CD4-positive, CD25-positive, alpha-beta regulatory T cell (primary cell): ENCODE data around the gene HOXA13. TPM values are rescaled to one million over a fixed set of nuclear protein-coding genes. Genes with fewer than 3 reads are reported as not detected.

Experiments
- ATAC-seq, 2 donors: fragments of 150-1000 bp; cut with Tn5 transposase; one replicate each; pipeline ENCODE4 v1.10.0; 2021; ENCODE audit warnings: low read depth in 2 of 2, moderate number of reproducible peaks in 2 of 2, moderate library complexity in 1 of 2
- DNase-seq, 3 donors: peaks; one replicate each; pipeline versions ENCODE4 v3.0.0 to v3.0.0-alpha.2; 2012 to 2022; ENCODE audit warnings: mixed read lengths in 1 of 3
- H3K27ac ChIP-seq: one replicate; pipeline ENCODE4 v1.7.0; 2013; ENCODE audit warnings: mild to moderate bottlenecking, low read length; ENCODE audit not compliant: insufficient read depth, poor library complexity, severe bottlenecking
- H3K27me3 ChIP-seq: one replicate; pipeline ENCODE4 v1.7.0; 2013; ENCODE audit warnings: low read length; ENCODE audit not compliant: control insufficient read depth, insufficient read depth
- H3K36me3 ChIP-seq: one replicate; pipeline ENCODE4 v1.7.0; 2013; ENCODE audit warnings: mild to moderate bottlenecking, low read length, moderate library complexity; ENCODE audit not compliant: control insufficient read depth, insufficient read depth
- H3K4me1 ChIP-seq: 2 replicates; pipeline ENCODE4 v1.7.0; 2013; ENCODE audit warnings: mild to moderate bottlenecking, low read length; ENCODE audit not compliant: insufficient read depth, control insufficient read depth, poor library complexity, severe bottlenecking
- H3K4me3 ChIP-seq: one replicate; pipeline ENCODE4 v1.7.0; 2013; ENCODE audit warnings: low read depth, mild to moderate bottlenecking, low read length, moderate library complexity
- H3K9me3 ChIP-seq, 2 experiments: 1 replicate in 1 of 2; 2 replicates in 1 of 2; pipeline ENCODE4 v1.7.0; 2013; ENCODE audit warnings: low read length in 2 of 2, mild to moderate bottlenecking in 1 of 2, moderate library complexity in 1 of 2; ENCODE audit not compliant: control insufficient read depth in 2 of 2
- H3K27ac Mint-ChIP-seq, 3 donors: one replicate each; pipeline ENCODE4 v1.8.0; 2020 to 2022; ENCODE audit warnings: mild to moderate bottlenecking in 3 of 3, mixed read lengths in 3 of 3, moderate library complexity in 2 of 3
- H3K27me3 Mint-ChIP-seq: one replicate; pipeline ENCODE4 v1.8.0; 2022; ENCODE audit warnings: mild to moderate bottlenecking, mixed read lengths
- H3K36me3 Mint-ChIP-seq: one replicate; pipeline ENCODE4 v1.8.0; 2020; ENCODE audit warnings: mixed read lengths
- H3K4me1 Mint-ChIP-seq, 4 donors: one replicate each; pipeline ENCODE4 v1.8.0; 2020 to 2022; ENCODE audit warnings: mixed read lengths in 4 of 4, mild to moderate bottlenecking in 1 of 4
- H3K4me3 Mint-ChIP-seq, 4 donors: one replicate each; pipeline ENCODE4 v1.8.0; 2020 to 2022; ENCODE audit warnings: mild to moderate bottlenecking in 4 of 4, mixed read lengths in 4 of 4, moderate library complexity in 3 of 4
- H3K9me3 Mint-ChIP-seq, 7 donors: one replicate each; pipeline ENCODE4 v1.8.0; 2020 to 2022; ENCODE audit warnings: mixed read lengths in 7 of 7, mild to moderate bottlenecking in 3 of 7, moderate library complexity in 2 of 7
- polyA plus RNA-seq, 4 donors: library from polyadenylated mRNA; unstranded; fragments of 300-500 nt; fragmentation: Illumina TruSeq; gene quantifications; one replicate each; pipeline ENCODE4 v1.2.3, GENCODE V29; 2021
- total RNA-seq: library from RNA; stranded (reverse); gene quantifications from one replicate; pipeline ENCODE4 v1.2.3, GENCODE V29; 2022

The HOXA13 gene
- total and polyA plus RNA-seq, 5 donors from 2014 or later: not detected

GRCh38 chr7:27185854-27186667, 13.8 kb downstream of the HOXA13 start:
- Histone ChIP-seq H3K4me1 (peaks cover 52% of the 10 kb centered on the region), H3K27ac (no peak overlapping the region), H3K27me3 (peaks cover 57% of the 10 kb centered on the region), H3K4me3 (no peak overlapping the region), H3K9me3 (peaks cover 3 to 7% of the 10 kb centered on the region in 2 experiments), H3K36me3 (no peaks in the 10 kb centered on the region)
- peak overlapping the region; percentile 78 to 90 (median 82) for H3K4me3 Mint-ChIP-seq
- no peak for ATAC-seq
- no peak for DNase-seq
- peaks cover 0 to 15% (median 0%) of the 10 kb centered on the region in 7 donors for H3K9me3 Mint-ChIP-seq
- peak overlapping the region in 2 of 3 donors; percentile 57 to 89 for H3K27ac Mint-ChIP-seq
- H3K4me1 Mint-ChIP-seq: peaks cover 15 to 69% (median 43%) of the 10 kb centered on the region in 4 donors
- peaks cover 97% of the 10 kb centered on the region for H3K27me3 Mint-ChIP-seq
- H3K36me3 Mint-ChIP-seq: no peaks in the 10 kb centered on the region

GRCh38 chr7:27185013-27185853, 14.7 kb downstream of the HOXA13 start, which contains the start of gene HOXA11:
Gene HOXA11, minus strand, starts transcription at chr7:27185232. Its CDS starts 88 bp downstream, at chr7:27185144.
- Histone ChIP-seq H3K4me1 (peaks cover 52% of the 10 kb centered on the region), H3K9me3 (peaks cover 3 to 7% of the 10 kb centered on the region in 2 experiments), H3K27me3 (peaks cover 49% of the 10 kb centered on the region), H3K36me3 (no peaks in the 10 kb centered on the region), H3K4me3 (peak within 1 kb of the TSS; percentile 37), H3K27ac (no peak within 1 kb of the TSS)
- ATAC-seq (peak in 1 of 2 donors; percentile 8), DNase-seq (no peak)
- H3K4me3 Mint-ChIP-seq: peak within 1 kb of the TSS; percentile 81 to 91 (median 87)
- no peaks in the 10 kb centered on the region for H3K36me3 Mint-ChIP-seq
- peaks cover 0 to 15% (median 0%) of the 10 kb centered on the region in 7 donors for H3K9me3 Mint-ChIP-seq
- H3K27me3 Mint-ChIP-seq: peaks cover 95% of the 10 kb centered on the region
- H3K4me1 Mint-ChIP-seq: peaks cover 15 to 67% (median 43%) of the 10 kb centered on the region in 4 donors
- H3K27ac Mint-ChIP-seq: peak within 1 kb of the TSS; percentile 34 to 57 (median 57)

GRCh38 chr7:27184337-27185012, 15.4 kb downstream of the HOXA13 start:
- no peaks in the 10 kb centered on the region for H3K36me3 ChIP-seq
- peak overlapping the region; percentile 37 for H3K4me3 ChIP-seq
- Mint-ChIP-seq H3K4me3 (peak overlapping the region; percentile 81 to 91 (median 87)), H3K4me1 (peaks cover 15 to 66% (median 43%) of the 10 kb centered on the region in 4 donors), H3K36me3 (no peaks in the 10 kb centered on the region), H3K9me3 (peaks cover 0 to 15% (median 0%) of the 10 kb centered on the region in 7 donors), H3K27ac (peak overlapping the region in 1 of 3 donors; percentile 57), H3K27me3 (peaks cover 95% of the 10 kb centered on the region)
- H3K9me3 ChIP-seq: peaks cover 3 to 7% of the 10 kb centered on the region in 2 experiments
- no peak overlapping the region for H3K27ac ChIP-seq
- H3K4me1 ChIP-seq: peaks cover 57% of the 10 kb centered on the region
- DNase-seq (peak in 1 of 3 donors; percentile 38), ATAC-seq (no peak)
- H3K27me3 ChIP-seq: peaks cover 42% of the 10 kb centered on the region

GRCh38 chr7:27183682-27184336, 16.1 kb downstream of the HOXA13 start:
- DNase-seq (no peak), ATAC-seq (no peak)
- no peaks in the 10 kb centered on the region for H3K36me3 Mint-ChIP-seq
- peaks cover 93% of the 10 kb centered on the region for H3K27me3 Mint-ChIP-seq
- peaks cover 51% of the 10 kb centered on the region for H3K4me1 ChIP-seq
- H3K4me1 Mint-ChIP-seq: peaks cover 14 to 61% (median 43%) of the 10 kb centered on the region in 4 donors
- peaks cover 3 to 7% of the 10 kb centered on the region in 2 experiments for H3K9me3 ChIP-seq
- peak overlapping the region; percentile 21 to 73 (median 44) for H3K4me3 Mint-ChIP-seq
- peak overlapping the region in 1 of 3 donors; percentile 32 for H3K27ac Mint-ChIP-seq
- H3K9me3 Mint-ChIP-seq: peaks cover 0 to 16% (median 0%) of the 10 kb centered on the region in 7 donors
- H3K27ac ChIP-seq: no peak overlapping the region
- H3K36me3 ChIP-seq: no peaks in the 10 kb centered on the region
- peak overlapping the region; percentile 32 for H3K4me3 ChIP-seq
- peaks cover 46% of the 10 kb centered on the region for H3K27me3 ChIP-seq

GRCh38 chr7:27182861-27183681, 16.8 kb downstream of the HOXA13 start:
- peaks cover 9 to 54% (median 36%) of the 10 kb centered on the region in 4 donors for H3K4me1 Mint-ChIP-seq
- no peak overlapping the region for H3K27ac Mint-ChIP-seq
- no peak for DNase-seq
- no peak overlapping the region for H3K27ac ChIP-seq
- peaks cover 50% of the 10 kb centered on the region for H3K27me3 ChIP-seq
- no peaks in the 10 kb centered on the region for H3K36me3 ChIP-seq
- H3K27me3 Mint-ChIP-seq: peaks cover 93% of the 10 kb centered on the region
- H3K4me3 ChIP-seq: no peak overlapping the region
- no peaks in the 10 kb centered on the region for H3K36me3 Mint-ChIP-seq
- H3K4me1 ChIP-seq: peaks cover 43% of the 10 kb centered on the region
- H3K9me3 Mint-ChIP-seq: peaks cover 0 to 12% (median 0%) of the 10 kb centered on the region in 7 donors
- peak overlapping the region in 3 of 4 donors; percentile 9 to 75 (median 55) for H3K4me3 Mint-ChIP-seq
- H3K9me3 ChIP-seq: peaks cover 3 to 7% of the 10 kb centered on the region in 2 experiments
- no peak for ATAC-seq

- Histone ChIP-seq H3K4me1 (peaks cover 37% of the 10 kb centered on the region), H3K27me3 (peaks cover 47% of the 10 kb centered on the region), H3K9me3 (peaks cover 2 to 7% of the 10 kb centered on the region in 2 experiments), H3K27ac (no peak overlapping the region), H3K36me3 (no peaks in the 10 kb centered on the region), H3K4me3 (no peak overlapping the region)
- H3K27ac Mint-ChIP-seq: no peak overlapping the region
- ATAC-seq (no peak), DNase-seq (no peak)
- no peak overlapping the region for H3K4me3 Mint-ChIP-seq
- H3K9me3 Mint-ChIP-seq: peaks cover 0 to 12% (median 0%) of the 10 kb centered on the region in 7 donors
- peaks cover 9 to 47% (median 33%) of the 10 kb centered on the region in 4 donors for H3K4me1 Mint-ChIP-seq
- peaks cover 93% of the 10 kb centered on the region for H3K27me3 Mint-ChIP-seq
- H3K36me3 Mint-ChIP-seq: no peaks in the 10 kb centered on the region
Observed at GRCh38 chr7:27182285-27182841, 17.5 kb downstream of the HOXA13 start.
